ENCODE measurements around the gene PCDH9. TPM values are rescaled to one million over a fixed set of nuclear protein-coding genes. Genes with fewer than 3 reads are reported as not detected.

PCDH9 gene
- total and polyA plus RNA-seq, 8 donors: 2.0 to 11.6 (median 3.1) TPM

GRCh38 chr13:67071918-67072598 is 158.1 kb downstream of the PCDH9 start:
- no peaks in the 10 kb centered on the region for H3K9me3 ChIP-seq
- intact Hi-C loops (cut with DNase I): no loop called here
- no peaks in the 10 kb centered on the region for H3K27me3 ChIP-seq
- no peak for TF ChIP-seq CTCF (IDR thresholded peaks at IDR 0.05)
- no peak overlapping the region for H3K4me3 ChIP-seq
- H3K4me1 ChIP-seq: no peaks in the 10 kb centered on the region
- no peaks in the 10 kb centered on the region for H3K36me3 ChIP-seq
- no peak overlapping the region for H3K27ac ChIP-seq
- DNase-seq (no peak), ATAC-seq (no peak)

GRCh38 chr13:67070306-67070705 is 159.8 kb downstream of the PCDH9 start:
- no peaks in the 10 kb centered on the region for H3K36me3 ChIP-seq
- H3K9me3 ChIP-seq: no peaks in the 10 kb centered on the region
- DNase-seq: no peak
- H3K4me1 ChIP-seq: no peaks in the 10 kb centered on the region
- no peaks in the 10 kb centered on the region for H3K27me3 ChIP-seq
- H3K27ac ChIP-seq: no peak overlapping the region
- no peak for TF ChIP-seq CTCF (IDR thresholded peaks at IDR 0.05)
- intact Hi-C loops (cut with DNase I): no loop called here
- no peak overlapping the region for H3K4me3 ChIP-seq
- no peak for ATAC-seq

GRCh38 chr13:67069117-67069767 is 160.9 kb downstream of the PCDH9 start:
- Histone ChIP-seq H3K4me3 (no peak overlapping the region), H3K36me3 (no peaks in the 10 kb centered on the region), H3K4me1 (no peaks in the 10 kb centered on the region), H3K9me3 (no peaks in the 10 kb centered on the region), H3K27ac (no peak overlapping the region), H3K27me3 (no peaks in the 10 kb centered on the region)
- ATAC-seq (no peak), DNase-seq (no peak)
- intact Hi-C loops (cut with DNase I): no loop called here
- TF ChIP-seq CTCF (IDR thresholded peaks at IDR 0.05): no peak

- Histone ChIP-seq H3K36me3 (no peaks in the 10 kb centered on the region), H3K27ac (no peak overlapping the region), H3K9me3 (no peaks in the 10 kb centered on the region), H3K4me3 (no peak overlapping the region), H3K27me3 (no peaks in the 10 kb centered on the region), H3K4me1 (no peaks in the 10 kb centered on the region)
- DNase-seq (no peak), ATAC-seq (no peak)
- TF ChIP-seq CTCF (IDR thresholded peaks at IDR 0.05): no peak
- intact Hi-C loops (cut with DNase I): no loop called here
Measured at GRCh38 chr13:67064920-67065319, 165.2 kb downstream of the PCDH9 start.

- intact Hi-C loops (cut with DNase I): no loop called here
Measured at GRCh38 chr13:67063036-67063435, 167.1 kb downstream of the PCDH9 start.

More at GRCh38 chr13:67063036-67063435, 167.1 kb downstream of the PCDH9 start:
- Histone ChIP-seq H3K36me3 (no peaks in the 10 kb centered on the region), H3K4me3 (no peak overlapping the region), H3K27me3 (no peaks in the 10 kb centered on the region), H3K4me1 (no peaks in the 10 kb centered on the region), H3K27ac (no peak overlapping the region), H3K9me3 (no peaks in the 10 kb centered on the region)
- TF ChIP-seq CTCF (IDR thresholded peaks at IDR 0.05): no peak
- DNase-seq: no peak
- ATAC-seq: no peak

All from left lung (tissue), 10 donors.